SU-DHL-6 (cell line): ENCODE data around the gene PPID.
"Not testable (repeated sequence)": the region's sequence is repeated elsewhere in the genome, so short reads cannot be mapped to it uniquely, and the experiment has no call there.

Experiments used
- H2AFZ ChIP-seq: fragments of 200-600 bp; sonication (generic); 2 replicates; pipeline ENCODE4 v1.6.1; 2014; ENCODE audit warnings: low read depth, mild to moderate bottlenecking, moderate library complexity, mixed read lengths, antibody characterized with exemption, low read length; ENCODE audit not compliant: severe bottlenecking
- H3F3A ChIP-seq: fragments of 200-600 bp; shearing (Covaris generic); 2 replicates; pipeline ENCODE4 v1.6.0; 2016; ENCODE audit warnings: antibody characterized with exemption, mild to moderate bottlenecking; ENCODE audit not compliant: insufficient read depth
- H3K27ac ChIP-seq: fragments of 200-600 bp; sonication (generic); 2 replicates; pipeline ENCODE4 v1.5.1; 2016; ENCODE audit warnings: low read depth, mild to moderate bottlenecking, low read length, moderate library complexity, mixed read lengths
- H3K27me3 ChIP-seq: fragments of 200-600 bp; sonication (generic), shearing (Covaris generic); 2 replicates; pipeline ENCODE4 v1.6.0; 2014; ENCODE audit warnings: mild to moderate bottlenecking, low read length
- H3K36me3 ChIP-seq: fragments of 200-600 bp; sonication (generic); 2 replicates; pipeline ENCODE4 v1.6.1; 2014; ENCODE audit warnings: mild to moderate bottlenecking, low read length, mixed read lengths
- H3K4me2 ChIP-seq: fragments of 300-600, 200-600 bp; shearing (Covaris generic), sonication (generic); 2 replicates; pipeline ENCODE4 v1.6.0; 2014; ENCODE audit warnings: low read length, low read depth, mild to moderate bottlenecking; ENCODE audit not compliant: poor library complexity, severe bottlenecking
- H3K4me3 ChIP-seq: fragments of 200-600 bp; sonication (generic); 2 replicates; pipeline ENCODE4 v1.5.1; 2014; ENCODE audit warnings: antibody characterized with exemption, low read length, mild to moderate bottlenecking, mixed read lengths; ENCODE audit not compliant: insufficient read depth, poor library complexity, severe bottlenecking
- H3K79me2 ChIP-seq: fragments of 200-600 bp; sonication (generic); 2 replicates; pipeline ENCODE4 v1.6.1; 2014; ENCODE audit warnings: mild to moderate bottlenecking, low read length, moderate library complexity; ENCODE audit not compliant: insufficient read depth
- H3K9ac ChIP-seq: fragments of 200-600 bp; sonication (generic); 2 replicates; pipeline ENCODE4 v1.7.0; 2014; ENCODE audit warnings: mild to moderate bottlenecking, low read length
- H3K9me2 ChIP-seq: fragments of 200-600 bp; sonication (generic); replicated peaks from 2 replicates; pipeline ENCODE4 v1.6.1; 2014; ENCODE audit warnings: low read length; ENCODE audit not compliant: insufficient read depth
- H3K9me3 ChIP-seq: fragments of 200-600 bp; sonication (generic); 2 replicates; pipeline ENCODE4 v1.6.1; 2014; ENCODE audit warnings: low read length, mixed read lengths; ENCODE audit not compliant: insufficient read depth
- H4K20me1 ChIP-seq: fragments of 200-600 bp; sonication (generic); 2 replicates; pipeline ENCODE4 v1.6.1; 2014; ENCODE audit warnings: low read depth, mild to moderate bottlenecking, antibody characterized with exemption, low read length, moderate library complexity, mixed read lengths
- CTCF ChIP-seq: fragments of 200-600 bp; sonication (generic); IDR thresholded peaks from one replicate; pipeline ENCODE4 v1.5.1; 2017; ENCODE audit warnings: antibody characterized with exemption, mild to moderate bottlenecking, low read length, moderate library complexity; ENCODE audit not compliant: insufficient read depth, poor library complexity, severe bottlenecking
- EZH2phosphoT487 ChIP-seq: fragments of 200-600 bp; sonication (generic), shearing (Covaris generic); conservative IDR thresholded peaks from 2 replicates; pipeline ENCODE4 v1.6.1; 2018; ENCODE audit warnings: mild to moderate bottlenecking, antibody characterized with exemption, low read length, moderate library complexity, mixed read lengths

PPID gene

GRCh38 chr4:158664806-158665205, 58.4 kb downstream of the PPID start:
- Histone ChIP-seq H3K79me2 (peaks cover 18% of the 10 kb centered on the region), H3F3A (peaks cover 19% of the 10 kb centered on the region; the same call in 1 of the 2 replicates), H3K36me3 (peaks cover 19% of the 10 kb centered on the region), H3K4me2 (no peak overlapping the region), H3K27me3 (no peaks in the 10 kb centered on the region), H4K20me1 (peaks cover 13% of the 10 kb centered on the region), H3K9me3 (no peaks in the 10 kb centered on the region), H3K9ac (no peak overlapping the region), H2AFZ (no peak overlapping the region), H3K27ac (no peak overlapping the region), H3K9me2 (no peaks in the 10 kb centered on the region), H3K4me3 (no peak overlapping the region)
- TF ChIP-seq CTCF (no peak), EZH2phosphoT487 (no peak)

- H2AFZ ChIP-seq, H3K4me2 ChIP-seq, H3K27me3 ChIP-seq, H3K9me2 ChIP-seq, H3K4me3 ChIP-seq, H3K9ac ChIP-seq, H3K27ac ChIP-seq, H3K9me3 ChIP-seq: not testable (repeated sequence)
- Histone ChIP-seq H3K79me2 (peaks cover 11% of the 10 kb centered on the region), H3K36me3 (peaks cover 14% of the 10 kb centered on the region), H4K20me1 (peaks cover 13% of the 10 kb centered on the region), H3F3A (peaks cover 14% of the 10 kb centered on the region; the same call in 1 of the 2 replicates)
These were observed 59.2 kb downstream of the PPID start for GRCh38 chr4:158663707-158664625.

GRCh38 chr4:158663255-158663654, 59.9 kb downstream of the PPID start:
- H3K27me3 ChIP-seq, H3F3A ChIP-seq, H2AFZ ChIP-seq, H3K79me2 ChIP-seq, H3K36me3 ChIP-seq, H3K9ac ChIP-seq, H4K20me1 ChIP-seq, H3K4me3 ChIP-seq, H3K4me2 ChIP-seq, H3K27ac ChIP-seq, H3K9me3 ChIP-seq, H3K9me2 ChIP-seq: not testable (repeated sequence)
